GM21515 (cell line): ENCODE measurements around the gene MYB.
"Not testable (repeated sequence)": the region's sequence is repeated elsewhere in the genome, so short reads cannot be mapped to it uniquely, and the experiment has no call there.

Source experiments
- ATAC-seq: cut with Tn5 transposase; IDR thresholded peaks from one replicate; pipeline ENCODE4 v1.9.1; 2021; ENCODE audit not compliant: unreplicated experiment

MYB gene

GRCh38 chr6:135243871-135244796, 63.0 kb downstream of the MYB start:
- no peak for ATAC-seq

GRCh38 chr6:135244805-135245204, 63.7 kb downstream of the MYB start:
- no peak for ATAC-seq

GRCh38 chr6:135246412-135247012, 65.4 kb downstream of the MYB start:
- not testable (repeated sequence) for ATAC-seq

- ATAC-seq, result no peak
Observed at GRCh38 chr6:135250234-135250633, 69.1 kb downstream of the MYB start.

- no peak for ATAC-seq
Observed at GRCh38 chr6:135250751-135251497, 69.8 kb downstream of the MYB start.

- no peak for ATAC-seq
Observed at GRCh38 chr6:135251498-135252441, 70.7 kb downstream of the MYB start.

- no peak for ATAC-seq
Observed at GRCh38 chr6:135254471-135254870, 73.4 kb downstream of the MYB start.

GRCh38 chr6:135256866-135257265, 75.8 kb downstream of the MYB start:
- ATAC-seq, result no peak

GRCh38 chr6:135257631-135258405, 76.7 kb downstream of the MYB start:
- no peak for ATAC-seq

GRCh38 chr6:135258970-135259369, 77.9 kb downstream of the MYB start:
- no peak for ATAC-seq

- ATAC-seq, result no peak
Observed at GRCh38 chr6:135260612-135261011, 79.5 kb downstream of the MYB start.

GRCh38 chr6:135261872-135262725, 81.0 kb downstream of the MYB start:
- no peak for ATAC-seq

GRCh38 chr6:135265278-135265677, 84.2 kb downstream of the MYB start:
- no peak for ATAC-seq

GRCh38 chr6:135266675-135267074, 85.6 kb downstream of the MYB start:
- ATAC-seq, result no peak

- no peak for ATAC-seq
Observed at GRCh38 chr6:135267085-135267484, 86.0 kb downstream of the MYB start.

GRCh38 chr6:135268263-135268662, 87.2 kb downstream of the MYB start:
- no peak for ATAC-seq

GRCh38 chr6:135268740-135269139, 87.6 kb downstream of the MYB start:
- no peak for ATAC-seq
